ENCODE results near the gene GNAZ.
A peak's percentile ranks its signal among the peaks of the same experiment; 100 is the strongest.

GNAZ gene

GRCh38 chr22:23031381-23031780, 38.9 kb upstream of the GNAZ start:
- TF ChIP-seq CTCF (IDR thresholded peaks at IDR 0.05; ENCODE audit: insufficient read depth, low read depth, low read length, missing control alignments) = no peak
- no peak for DNase-seq (ENCODE audit: low read depth)
- no peak overlapping the region for H3K4me3 ChIP-seq (ENCODE audit: low read depth, low read length)

GRCh38 chr22:23031786-23032185, 38.5 kb upstream of the GNAZ start:
- TF ChIP-seq CTCF (IDR thresholded peaks at IDR 0.05; ENCODE audit: insufficient read depth, low read depth, low read length, missing control alignments) = no peak
- no peak for DNase-seq (ENCODE audit: low read depth)

GRCh38 chr22:23032658-23033057, 37.7 kb upstream of the GNAZ start:
- no peak for TF ChIP-seq CTCF (IDR thresholded peaks at IDR 0.05; ENCODE audit: insufficient read depth, low read depth, low read length, missing control alignments)
- no peak overlapping the region for H3K4me3 ChIP-seq (ENCODE audit: low read depth, low read length)
- DNase-seq (ENCODE audit: low read depth) = no peak

More at GRCh38 chr22:23031786-23032185, 38.5 kb upstream of the GNAZ start:
- H3K4me3 ChIP-seq (ENCODE audit: low read depth, low read length) = no peak overlapping the region

- no peak for TF ChIP-seq CTCF (IDR thresholded peaks at IDR 0.05; ENCODE audit: insufficient read depth, low read depth, low read length, missing control alignments)
- no peak overlapping the region for H3K4me3 ChIP-seq (ENCODE audit: low read depth, low read length)
- no peak for DNase-seq (ENCODE audit: low read depth)
Observed at GRCh38 chr22:23033116-23033905, 37.0 kb upstream of the GNAZ start.

GRCh38 chr22:23034621-23035556, 35.4 kb upstream of the GNAZ start:
- no peak for TF ChIP-seq CTCF (IDR thresholded peaks at IDR 0.05; ENCODE audit: insufficient read depth, low read depth, low read length, missing control alignments)
- H3K4me3 ChIP-seq (ENCODE audit: low read depth, low read length) = no peak overlapping the region
- no peak for DNase-seq (ENCODE audit: low read depth)

GRCh38 chr22:23035557-23036277, 34.6 kb upstream of the GNAZ start:
- peak; percentile 25 for DNase-seq (ENCODE audit: low read depth)
- no peak for TF ChIP-seq CTCF (IDR thresholded peaks at IDR 0.05; ENCODE audit: insufficient read depth, low read depth, low read length, missing control alignments)

More at GRCh38 chr22:23035557-23036277, 34.6 kb upstream of the GNAZ start:
- no peak overlapping the region for H3K4me3 ChIP-seq (ENCODE audit: low read depth, low read length)

Measured in GM12865 (cell line).